GM06990 (cell line): ENCODE results near the gene CSTF2T.
A peak's percentile ranks its signal among the peaks of the same experiment; 100 is the strongest.

Source experiments
- DNase-seq: peaks from one replicate; pipeline ENCODE4 v3.0.0-alpha.2; 2011; ENCODE audit not compliant: insufficient read length; ENCODE audit errors: extremely low read depth
- H3K27me3 ChIP-seq: replicated peaks from 2 replicates; pipeline ENCODE4 v1.6.0; 2011; ENCODE audit warnings: low read length; ENCODE audit not compliant: control insufficient read depth, insufficient read depth
- H3K36me3 ChIP-seq: 2 replicates; pipeline ENCODE4 v1.5.1; 2011; ENCODE audit warnings: low read length; ENCODE audit not compliant: control insufficient read depth, insufficient read depth
- H3K4me3 ChIP-seq: replicated peaks from 2 replicates; pipeline ENCODE4 v1.5.1; 2011; ENCODE audit warnings: low read depth, mild to moderate bottlenecking, control low read depth, low read length
- CTCF ChIP-seq: IDR thresholded peaks from 2 replicates; pipeline ENCODE4 v1.5.1; 2011; ENCODE audit warnings: low read length, control low read depth, mild to moderate bottlenecking, inconsistent platforms; ENCODE audit not compliant: insufficient read depth, poor library complexity, severe bottlenecking

The CSTF2T gene

GRCh38 chr10:51743146-51743545, 43.8 kb upstream of the CSTF2T start:
- no peak overlapping the region for H3K4me3 ChIP-seq
- TF ChIP-seq CTCF = no peak
- no peaks in the 10 kb centered on the region for H3K36me3 ChIP-seq
- no peaks in the 10 kb centered on the region for H3K27me3 ChIP-seq
- DNase-seq = peak; percentile 15

GRCh38 chr10:51733057-51733456, 33.7 kb upstream of the CSTF2T start:
- TF ChIP-seq CTCF = no peak
- Histone ChIP-seq H3K36me3 (no peaks in the 10 kb centered on the region), H3K4me3 (no peak overlapping the region), H3K27me3 (no peaks in the 10 kb centered on the region)
- no peak for DNase-seq

GRCh38 chr10:51729822-51730555, 30.6 kb upstream of the CSTF2T start:
- no peak overlapping the region for H3K4me3 ChIP-seq
- no peak for DNase-seq
- no peak for TF ChIP-seq CTCF

GRCh38 chr10:51724038-51724437, 24.6 kb upstream of the CSTF2T start:
- DNase-seq = no peak

More at GRCh38 chr10:51729822-51730555, 30.6 kb upstream of the CSTF2T start:
- H3K27me3 ChIP-seq = no peaks in the 10 kb centered on the region
- no peaks in the 10 kb centered on the region for H3K36me3 ChIP-seq

DNA sequence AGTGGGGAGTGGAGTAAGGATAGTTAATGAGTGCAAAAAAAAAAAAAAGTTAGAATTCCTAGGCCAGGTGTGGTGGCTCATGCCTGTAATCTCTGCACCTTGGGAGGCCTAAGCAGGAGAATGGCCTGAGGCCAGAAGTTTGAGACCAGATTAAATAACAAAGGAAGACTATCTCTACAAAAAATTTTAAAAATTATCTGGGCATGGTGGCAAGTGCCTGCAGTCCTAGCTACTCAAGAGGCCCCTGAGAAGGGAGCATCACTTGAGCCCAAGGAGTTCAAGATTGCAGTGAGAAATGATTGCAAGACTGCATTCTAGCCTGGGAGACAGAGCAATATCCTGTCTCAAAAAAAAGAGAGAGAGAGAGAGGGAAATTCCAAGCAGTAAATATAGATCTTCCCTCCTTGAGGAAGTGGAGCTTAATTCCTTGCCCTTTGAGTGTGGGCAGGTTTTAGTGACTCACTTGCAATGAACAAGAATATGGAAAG, 19.5 kb upstream of the CSTF2T start:
- no peak for DNase-seq
- Histone ChIP-seq H3K27me3 (no peaks in the 10 kb centered on the region), H3K4me3 (no peak overlapping the region), H3K36me3 (no peaks in the 10 kb centered on the region)
- no peak for TF ChIP-seq CTCF

More at GRCh38 chr10:51724038-51724437, 24.6 kb upstream of the CSTF2T start:
- Histone ChIP-seq H3K4me3 (no peak overlapping the region), H3K36me3 (no peaks in the 10 kb centered on the region), H3K27me3 (no peaks in the 10 kb centered on the region)
- no peak for TF ChIP-seq CTCF
